G401 (cell line): ENCODE results near the gene BTN1A1. TPM values are rescaled to one million over a fixed set of nuclear protein-coding genes. Genes with fewer than 3 reads are reported as not detected.

Experiments used
- DNase-seq: peaks from one replicate; pipeline ENCODE4 v3.0.0-alpha.2; 2015; ENCODE audit warnings: low spot score
- in situ Hi-C: cut with HindIII; loops from 2 replicates; pipeline ENCODE4 v1.10.0; 2016; ENCODE audit warnings: low sequenced_read_pairs, mixed read lengths
- total RNA-seq: library from RNA; depleted of rRNA; stranded (reverse); fragments of >200 nt; shearing (Covaris generic); gene quantifications from 2 replicates; pipeline ENCODE4 v1.2.3, GENCODE V29; 2014; rRNA removed

The BTN1A1 gene
- total RNA-seq, 1 experiment from 2014 or later = not detected

DNA sequence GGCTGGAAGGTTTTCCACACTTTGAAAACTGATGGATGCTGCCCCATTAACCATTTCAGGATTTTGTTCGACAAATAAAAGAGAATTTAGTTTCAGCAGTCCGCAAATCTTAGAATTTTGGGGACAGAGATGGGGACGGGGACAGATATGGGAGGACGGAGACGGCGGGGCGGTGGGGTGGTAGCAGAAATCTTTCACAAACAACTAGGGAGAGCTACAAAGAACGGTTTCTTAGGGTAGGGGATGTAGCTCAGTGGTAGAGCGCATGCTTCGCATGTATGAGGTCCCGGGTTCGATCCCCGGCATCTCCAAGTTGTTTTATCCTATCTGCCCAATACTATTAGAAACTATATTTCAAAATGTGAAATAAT is 53.1 kb downstream of the BTN1A1 start:
- in situ Hi-C loops = no loop called here
- DNase-seq = peak; percentile 92

DNA sequence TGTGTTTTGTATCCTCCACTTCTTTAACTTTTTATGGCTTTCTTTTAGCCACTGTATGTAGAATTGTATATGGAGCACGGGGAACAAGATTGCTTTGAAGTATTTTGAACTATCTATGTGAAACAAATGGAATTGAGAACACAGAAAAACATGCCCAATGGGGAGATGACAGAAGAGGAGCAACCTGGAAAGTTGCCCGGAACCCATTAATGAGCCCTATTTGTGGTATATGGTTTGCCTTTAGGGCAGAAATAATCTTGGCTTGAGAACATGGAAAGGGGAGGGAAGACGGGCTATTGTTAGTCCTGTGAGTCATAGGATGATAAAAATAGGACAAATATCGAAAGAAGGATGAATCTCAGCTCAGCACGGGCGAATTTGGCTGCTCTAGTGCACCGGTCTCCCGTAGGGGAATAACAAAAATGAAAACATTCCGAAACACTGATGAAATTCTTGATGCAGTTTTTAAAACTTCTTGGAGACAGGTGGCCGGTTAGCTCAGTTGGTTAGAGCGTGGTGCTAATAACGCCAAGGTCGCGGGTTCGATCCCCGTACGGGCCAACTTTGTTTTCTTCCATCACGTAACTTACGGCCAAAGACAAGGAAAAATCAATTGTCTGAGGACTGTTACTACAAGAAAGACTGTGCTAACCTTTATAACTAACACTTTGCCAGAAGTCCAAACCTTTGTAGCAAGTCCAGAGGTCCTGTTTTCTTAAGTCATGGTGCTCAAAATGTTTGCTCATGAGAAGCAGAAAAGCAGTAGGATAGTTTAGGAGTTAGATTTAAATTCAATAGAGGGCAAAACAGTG is 53.7 kb downstream of the BTN1A1 start:
- DNase-seq = peak; percentile 88
- in situ Hi-C loops = no loop called here

DNA sequence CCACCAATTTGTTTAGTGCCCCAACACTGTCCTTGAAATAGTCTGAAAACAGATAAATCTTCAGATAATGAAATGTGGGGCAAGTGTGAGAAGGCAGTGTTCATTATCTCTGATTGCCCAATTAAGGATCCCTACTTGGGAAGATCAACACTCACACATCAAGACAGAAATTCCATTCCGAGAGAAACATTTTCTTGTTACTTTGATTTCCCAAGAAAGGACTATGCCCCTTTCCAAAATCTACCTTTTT is 54.3 kb downstream of the BTN1A1 start:
- in situ Hi-C loops = no loop called here
- no peak for DNase-seq

DNA sequence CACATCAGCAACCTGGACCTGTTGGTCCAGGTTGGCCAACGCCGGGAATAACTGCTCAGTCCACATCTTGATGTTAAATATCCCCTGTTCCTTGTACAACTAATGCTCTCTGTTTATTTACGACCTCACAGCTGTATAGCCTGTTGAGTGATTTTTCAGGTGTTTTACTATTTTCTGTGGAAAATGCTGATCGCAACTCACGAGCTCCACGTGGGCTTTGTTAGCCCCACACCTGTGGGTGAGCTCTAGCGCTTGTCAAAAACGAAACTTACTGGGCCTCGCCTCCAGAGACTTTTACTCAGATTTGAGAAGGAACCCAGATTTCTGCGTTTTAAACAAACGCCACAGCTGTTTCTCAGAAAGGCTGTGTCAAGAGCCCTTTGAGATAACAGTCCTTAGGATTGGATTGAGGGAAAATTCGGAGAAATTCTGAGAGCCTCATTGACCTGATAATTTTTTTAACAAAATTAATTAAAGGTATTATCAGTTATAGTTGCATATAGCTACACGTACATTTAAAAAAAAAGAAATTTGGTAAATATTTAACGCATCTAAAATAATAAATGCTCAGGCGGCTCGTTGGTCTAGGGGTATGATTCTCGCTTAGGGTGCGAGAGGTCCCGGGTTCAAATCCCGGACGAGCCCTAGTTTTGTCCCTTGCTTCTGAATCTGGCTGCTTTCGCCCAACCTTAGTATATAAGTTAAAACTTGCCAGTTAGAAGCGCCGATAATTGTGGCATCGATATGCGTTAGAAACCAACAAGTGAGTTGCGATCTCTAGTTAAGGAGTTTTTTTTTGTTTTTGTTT is 54.8 kb downstream of the BTN1A1 start:
- peak; percentile 55 for DNase-seq
- in situ Hi-C loops = no loop called here

- DNase-seq = peak; percentile 38
- in situ Hi-C loops = no loop called here
Observed at GRCh38 chr6:26555505-26556262, 55.6 kb downstream of the BTN1A1 start.

GRCh38 chr6:26556263-26557070 is 56.4 kb downstream of the BTN1A1 start:
- in situ Hi-C loops = no loop called here
- DNase-seq = peak; percentile 79

Other genes starting within 250 kb of the BTN1A1 start
- 1.2 and 3.0 TPM in 2 replicates for gene BTN3A2, start 135.1 kb upstream of the BTN1A1 start, total RNA-seq
- gene BTN2A2, start 117.2 kb upstream of the BTN1A1 start, total RNA-seq = 8.2 and 11.3 TPM in 2 replicates
- gene BTN3A1, start 98.0 kb upstream of the BTN1A1 start, total RNA-seq = 1.4 and 2.2 TPM in 2 replicates
- 0.14 and 0.68 TPM in 2 replicates for gene BTN3A3, start 59.8 kb upstream of the BTN1A1 start, total RNA-seq
- gene BTN2A1, start 42.3 kb upstream of the BTN1A1 start, total RNA-seq = 5.0 and 5.8 TPM in 2 replicates
- 140 and 145 TPM in 2 replicates for gene HMGN4, start 38.1 kb downstream of the BTN1A1 start, total RNA-seq
- gene ABT1, start 96.7 kb downstream of the BTN1A1 start, total RNA-seq = 43.8 and 44.4 TPM in 2 replicates
- gene ZNF322, start 159.4 kb downstream of the BTN1A1 start, total RNA-seq = 22.9 and 26.5 TPM in 2 replicates